Gastrocnemius medialis (tissue), 4 donors: Measurements from ENCODE around the gene PTPRN2. TPM values are rescaled to one million over a fixed set of nuclear protein-coding genes. Genes with fewer than 3 reads are reported as not detected.

Experiments
- ATAC-seq, 2 donors: fragments of 150-250 bp; one replicate each; pipeline ENCODE4 v1.9.1; 2016
- DNase-seq, 2 donors: peaks; one replicate each; pipeline ENCODE4 v3.0.0-alpha.2; 2019
- H3K27ac ChIP-seq, 4 donors: fragments of 200-600 bp; sonication (generic); 1 replicate in 1 of 4; 2 replicates in 3 of 4; pipeline ENCODE4 v1.5.1; 2016 to 2018; ENCODE audit warnings: mild to moderate bottlenecking in 2 of 4, moderate library complexity in 1 of 4
- H3K27me3 ChIP-seq, 3 donors: fragments of 200-600 bp; sonication (generic) in 2 of 3; 1 replicate in 1 of 3; 2 replicates in 2 of 3; pipeline versions ENCODE4 v1.5.1 to v1.6.0; 2016 to 2019; ENCODE audit warnings: mild to moderate bottlenecking in 1 of 3, moderate library complexity in 1 of 3
- H3K36me3 ChIP-seq, 2 donors: fragments of 200-600 bp; sonication (generic) in 1 of 2; one replicate each; pipeline ENCODE4 v1.5.1; 2017 to 2018
- H3K4me1 ChIP-seq, 2 donors: fragments of 200-600 bp; sonication (generic) in 1 of 2; one replicate each; pipeline ENCODE4 v1.5.1; 2016 to 2017; ENCODE audit warnings: mild to moderate bottlenecking in 2 of 2
- H3K4me3 ChIP-seq, 4 donors: fragments of 200-600 bp; sonication (generic) in 3 of 4; 1 replicate in 1 of 4; 2 replicates in 3 of 4; pipeline ENCODE4 v1.5.1; 2016 to 2019; ENCODE audit warnings: mild to moderate bottlenecking in 2 of 4
- H3K9me3 ChIP-seq, 3 donors: fragments of 200-600 bp; sonication (generic) in 2 of 3; 1 replicate in 1 of 3; 2 replicates in 2 of 3; pipeline ENCODE4 v1.5.1; 2016 to 2019
- POLR2A ChIP-seq, 2 donors: fragments of 450-650 bp; IDR thresholded peaks; one replicate each; pipeline ENCODE4 v1.6.1; 2017; ENCODE audit warnings: antibody characterized with exemption in 2 of 2, mild to moderate bottlenecking in 2 of 2, moderate library complexity in 2 of 2
- in situ Hi-C, 4 donors: fragments of 200-750 bp; cut with MboI; loops; one replicate each; pipeline versions ENCODE4 v1.15.0 to v1.8.0; 2017; ENCODE audit warnings: low sequenced_read_pairs in 4 of 4
- intact Hi-C: fragments of 100-400 bp; cut with DNase I; formaldehyde crosslinking; loops from one replicate; pipeline ENCODE4 v1.15.1; 2023; ENCODE audit warnings: low total_unique reads
- total RNA-seq, 4 donors: library from RNA; depleted of rRNA; stranded (reverse); fragments of >200 nt; gene quantifications; one replicate each; pipeline versions ENCODE4 v1.1.0 to v1.2.3, GENCODE V29; 2016
- TF ChIP-seq, protein P1 (sequence below), 5 experiments: fragments of 450-650 bp in 3 of 5; fragments of 200-600 bp in 2 of 5; sonication (generic) in 2 of 5; IDR thresholded peaks in 4 of 5; conservative IDR thresholded peaks in 1 of 5; 1 replicate in 4 of 5; 2 replicates in 1 of 5; pipeline ENCODE4 v1.5.1; 2016 to 2019; ENCODE audit warnings: antibody characterized with exemption in 5 of 5, mild to moderate bottlenecking in 3 of 5, moderate library complexity in 3 of 5

Gene PTPRN2
- total RNA-seq, 4 donors from 2014 or later: 0.66 to 0.85 (median 0.81) TPM

DNA sequence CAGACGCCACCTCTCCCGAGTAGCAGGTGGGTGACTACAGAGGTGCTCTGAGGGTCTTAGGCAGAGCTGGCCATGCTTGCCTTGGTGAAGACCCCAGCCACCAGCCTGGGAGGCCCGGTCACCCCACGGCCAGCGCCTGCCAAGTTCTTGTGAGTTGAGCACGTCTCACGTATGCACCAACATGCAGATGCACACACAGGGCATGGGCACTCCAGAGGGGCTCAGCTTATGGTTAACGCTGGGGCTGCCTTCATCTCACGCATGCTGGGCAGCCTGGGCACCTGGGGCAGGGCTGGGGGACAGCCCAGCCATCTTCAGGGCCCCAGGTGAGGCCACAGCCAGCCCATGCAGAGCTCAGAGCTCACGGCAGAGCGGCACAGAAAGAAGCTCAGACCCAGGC, 41.0 kb downstream of the PTPRN2 start:
- TF ChIP-seq POLR2A (IDR thresholded peaks at IDR 0.05): no peak
- TF ChIP-seq, protein P1, sequence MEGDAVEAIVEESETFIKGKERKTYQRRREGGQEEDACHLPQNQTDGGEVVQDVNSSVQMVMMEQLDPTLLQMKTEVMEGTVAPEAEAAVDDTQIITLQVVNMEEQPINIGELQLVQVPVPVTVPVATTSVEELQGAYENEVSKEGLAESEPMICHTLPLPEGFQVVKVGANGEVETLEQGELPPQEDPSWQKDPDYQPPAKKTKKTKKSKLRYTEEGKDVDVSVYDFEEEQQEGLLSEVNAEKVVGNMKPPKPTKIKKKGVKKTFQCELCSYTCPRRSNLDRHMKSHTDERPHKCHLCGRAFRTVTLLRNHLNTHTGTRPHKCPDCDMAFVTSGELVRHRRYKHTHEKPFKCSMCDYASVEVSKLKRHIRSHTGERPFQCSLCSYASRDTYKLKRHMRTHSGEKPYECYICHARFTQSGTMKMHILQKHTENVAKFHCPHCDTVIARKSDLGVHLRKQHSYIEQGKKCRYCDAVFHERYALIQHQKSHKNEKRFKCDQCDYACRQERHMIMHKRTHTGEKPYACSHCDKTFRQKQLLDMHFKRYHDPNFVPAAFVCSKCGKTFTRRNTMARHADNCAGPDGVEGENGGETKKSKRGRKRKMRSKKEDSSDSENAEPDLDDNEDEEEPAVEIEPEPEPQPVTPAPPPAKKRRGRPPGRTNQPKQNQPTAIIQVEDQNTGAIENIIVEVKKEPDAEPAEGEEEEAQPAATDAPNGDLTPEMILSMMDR (IDR thresholded peaks at IDR 0.05 in 4 of 5, conservative IDR thresholded peaks at IDR 0.05 in 1 of 5): no peak
- no peaks in the 10 kb centered on the region for H3K36me3 ChIP-seq
- ATAC-seq (no peak), DNase-seq (no peak)
- H3K27ac ChIP-seq: no peak overlapping the region
- H3K27me3 ChIP-seq: peaks cover 0 to 6% (median 0%) of the 10 kb centered on the region in 3 donors
- no peaks in the 10 kb centered on the region for H3K4me1 ChIP-seq
- in situ Hi-C loops (no loop called here), intact Hi-C loops (no loop called here)
- H3K4me3 ChIP-seq: no peak overlapping the region
- H3K9me3 ChIP-seq: no peaks in the 10 kb centered on the region

DNA sequence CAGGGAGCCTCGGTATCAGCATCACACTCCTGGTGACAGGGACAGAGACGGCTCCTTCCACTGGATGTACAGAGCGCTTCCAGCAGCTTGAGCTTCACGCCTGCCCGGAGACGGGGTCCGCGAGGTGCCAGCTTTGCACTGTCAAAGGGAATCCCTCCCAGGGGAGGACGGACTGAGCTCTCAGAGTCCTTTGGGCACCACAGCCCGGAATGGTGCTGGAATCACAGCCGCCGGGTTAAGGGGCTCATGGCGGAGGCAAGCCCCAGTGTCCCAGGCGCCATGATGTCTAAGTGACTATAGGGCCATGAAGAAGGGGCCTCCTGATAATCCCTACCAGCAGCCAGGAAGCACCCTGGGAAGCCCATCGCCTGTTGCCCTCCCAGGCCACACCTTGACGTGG, 41.4 kb downstream of the PTPRN2 start:
- intact Hi-C loops: no loop called here
- no peaks in the 10 kb centered on the region for H3K9me3 ChIP-seq
- in situ Hi-C loops: no loop called here
- ATAC-seq (no peak), DNase-seq (no peak)
- H3K36me3 ChIP-seq: no peaks in the 10 kb centered on the region
- TF ChIP-seq POLR2A (IDR thresholded peaks at IDR 0.05): no peak
- TF ChIP-seq, protein P1 (IDR thresholded peaks at IDR 0.05 in 4 of 5, conservative IDR thresholded peaks at IDR 0.05 in 1 of 5): no peak
- H3K4me3 ChIP-seq: no peak overlapping the region
- H3K27me3 ChIP-seq: peaks cover 0 to 6% (median 0%) of the 10 kb centered on the region in 3 donors
- no peak overlapping the region for H3K27ac ChIP-seq
- H3K4me1 ChIP-seq: no peaks in the 10 kb centered on the region

DNA sequence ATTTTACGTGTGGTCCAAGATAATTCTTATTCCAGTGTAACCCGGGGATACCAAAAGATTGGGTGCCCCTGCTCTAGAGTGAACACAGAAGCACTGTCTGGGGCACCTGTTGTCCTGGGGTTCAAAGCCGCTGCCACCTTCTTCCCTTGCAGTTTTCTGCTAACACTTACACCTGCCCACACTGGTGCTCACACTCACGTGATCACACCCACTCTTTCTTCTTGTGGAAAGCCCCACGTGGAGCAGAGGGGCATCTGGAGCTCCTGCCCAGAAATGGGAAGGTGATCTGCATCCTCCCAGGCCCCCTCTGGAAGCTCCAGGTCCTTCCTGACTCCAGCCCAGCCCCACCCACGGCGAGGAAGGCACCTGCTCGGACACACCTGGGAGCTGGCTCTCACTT, 42.9 kb downstream of the PTPRN2 start:
- no peak for TF ChIP-seq POLR2A (IDR thresholded peaks at IDR 0.05)
- TF ChIP-seq, protein P1 (IDR thresholded peaks at IDR 0.05 in 4 of 5, conservative IDR thresholded peaks at IDR 0.05 in 1 of 5): no peak
- Histone ChIP-seq H3K4me3 (no peak overlapping the region), H3K36me3 (no peaks in the 10 kb centered on the region), H3K27ac (no peak overlapping the region), H3K27me3 (peaks cover 0 to 6% (median 0%) of the 10 kb centered on the region in 3 donors), H3K4me1 (no peaks in the 10 kb centered on the region), H3K9me3 (no peaks in the 10 kb centered on the region)
- ATAC-seq (no peak), DNase-seq (no peak)
- intact Hi-C loops (no loop called here), in situ Hi-C loops (no loop called here)

DNA sequence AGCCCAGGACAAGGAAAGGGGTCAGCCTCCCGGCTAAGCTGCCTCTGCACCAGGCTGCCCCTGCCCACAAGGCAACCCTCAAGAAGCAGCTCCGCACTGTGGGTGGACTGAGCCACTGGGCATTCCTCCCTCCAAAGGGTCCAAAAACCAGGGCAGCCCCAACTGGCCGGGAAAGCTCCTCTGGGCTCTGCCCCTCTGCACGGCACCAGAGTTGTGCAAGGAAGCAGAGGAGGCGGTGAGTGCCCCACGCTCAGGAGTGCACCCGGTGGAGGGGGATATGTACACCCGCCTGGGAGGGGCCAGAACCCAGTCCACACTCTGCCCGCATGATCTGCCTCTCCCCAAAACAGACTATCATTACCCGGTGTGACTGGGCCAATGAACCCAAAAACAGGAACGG, 43.8 kb downstream of the PTPRN2 start:
- H3K36me3 ChIP-seq: no peaks in the 10 kb centered on the region
- ATAC-seq (no peak), DNase-seq (no peak)
- H3K4me1 ChIP-seq: no peaks in the 10 kb centered on the region
- no peak overlapping the region for H3K27ac ChIP-seq
- no peak overlapping the region for H3K4me3 ChIP-seq
- TF ChIP-seq POLR2A (IDR thresholded peaks at IDR 0.05): no peak
- TF ChIP-seq, protein P1 (IDR thresholded peaks at IDR 0.05 in 4 of 5, conservative IDR thresholded peaks at IDR 0.05 in 1 of 5): no peak
- in situ Hi-C loops (no loop called here), intact Hi-C loops (no loop called here)
- peaks cover 0 to 5% (median 0%) of the 10 kb centered on the region in 3 donors for H3K27me3 ChIP-seq
- no peaks in the 10 kb centered on the region for H3K9me3 ChIP-seq
